ENCODE data around the gene SLC25A12. TPM values are rescaled to one million over a fixed set of nuclear protein-coding genes. Genes with fewer than 3 reads are reported as not detected.

The SLC25A12 gene
- total RNA-seq, 3 donors from 2014 or later, result 15.5 to 54.7 (median 39.2) TPM

GRCh38 chr2:171858397-171858958, 35.6 kb downstream of the SLC25A12 start:
- Histone ChIP-seq H3K27ac (no peak overlapping the region), H3K4me1 (no peaks in the 10 kb centered on the region), H3K27me3 (no peaks in the 10 kb centered on the region), H3K4me3 (no peak overlapping the region), H3K9me3 (no peaks in the 10 kb centered on the region), H3K36me3 (no peaks in the 10 kb centered on the region)
- intact Hi-C loops (cut with DNase I; ENCODE audit: low total_unique reads), result no loop called here
- TF ChIP-seq POLR2A (IDR thresholded peaks at IDR 0.05) (no peak), POLR2AphosphoS5 (IDR thresholded peaks at IDR 0.05) (no peak), CTCF (IDR thresholded peaks at IDR 0.05) (no peak)
- no peak for DNase-seq (ENCODE audit: low spot score in 2 of 2)

- DNase-seq (ENCODE audit: low spot score in 2 of 2), result no peak
- Histone ChIP-seq H3K4me3 (no peak overlapping the region), H3K9me3 (no peaks in the 10 kb centered on the region), H3K27me3 (no peaks in the 10 kb centered on the region), H3K36me3 (no peaks in the 10 kb centered on the region), H3K4me1 (no peaks in the 10 kb centered on the region), H3K27ac (no peak overlapping the region)
- TF ChIP-seq POLR2AphosphoS5 (IDR thresholded peaks at IDR 0.05) (no peak), POLR2A (IDR thresholded peaks at IDR 0.05) (no peak), CTCF (IDR thresholded peaks at IDR 0.05) (no peak)
- intact Hi-C loops (cut with DNase I; ENCODE audit: low total_unique reads), result no loop called here
Observed at GRCh38 chr2:171855401-171855800, 38.6 kb downstream of the SLC25A12 start.

GRCh38 chr2:171852366-171852888, 41.6 kb downstream of the SLC25A12 start:
- Histone ChIP-seq H3K9me3 (no peaks in the 10 kb centered on the region), H3K27ac (no peak overlapping the region), H3K4me1 (no peaks in the 10 kb centered on the region), H3K27me3 (no peaks in the 10 kb centered on the region), H3K36me3 (no peaks in the 10 kb centered on the region), H3K4me3 (no peak overlapping the region)
- DNase-seq (ENCODE audit: low spot score in 2 of 2), result no peak
- TF ChIP-seq POLR2AphosphoS5 (IDR thresholded peaks at IDR 0.05) (no peak), CTCF (IDR thresholded peaks at IDR 0.05) (no peak), POLR2A (IDR thresholded peaks at IDR 0.05) (no peak)
- intact Hi-C loops (cut with DNase I; ENCODE audit: low total_unique reads), result no loop called here

- DNase-seq (ENCODE audit: low spot score in 2 of 2), result no peak
- TF ChIP-seq POLR2AphosphoS5 (IDR thresholded peaks at IDR 0.05) (no peak), CTCF (IDR thresholded peaks at IDR 0.05) (no peak), POLR2A (IDR thresholded peaks at IDR 0.05) (no peak)
- Histone ChIP-seq H3K27me3 (no peaks in the 10 kb centered on the region), H3K4me1 (no peaks in the 10 kb centered on the region), H3K9me3 (no peaks in the 10 kb centered on the region), H3K4me3 (no peak overlapping the region), H3K27ac (no peak overlapping the region), H3K36me3 (no peaks in the 10 kb centered on the region)
- intact Hi-C loops (cut with DNase I; ENCODE audit: low total_unique reads), result no loop called here
Observed at GRCh38 chr2:171847627-171848026, 46.4 kb downstream of the SLC25A12 start.

- no peaks in the 10 kb centered on the region for H3K4me1 ChIP-seq
- TF ChIP-seq CTCF (IDR thresholded peaks at IDR 0.05) (no peak), POLR2A (IDR thresholded peaks at IDR 0.05) (no peak), POLR2AphosphoS5 (IDR thresholded peaks at IDR 0.05) (no peak)
- no peaks in the 10 kb centered on the region for H3K27me3 ChIP-seq
- H3K27ac ChIP-seq, result no peak overlapping the region
- intact Hi-C loops (cut with DNase I; ENCODE audit: low total_unique reads), result no loop called here
- no peaks in the 10 kb centered on the region for H3K36me3 ChIP-seq
- H3K9me3 ChIP-seq, result no peaks in the 10 kb centered on the region
- H3K4me3 ChIP-seq, result no peak overlapping the region
- DNase-seq (ENCODE audit: low spot score in 2 of 2), result no peak
Observed at GRCh38 chr2:171846894-171847293, 47.1 kb downstream of the SLC25A12 start.
